ENCODE measurements around the gene PRKAG2.

PRKAG2 gene

GRCh38 chr7:151637781-151638261, 239.1 kb downstream of the PRKAG2 start:
- in situ Hi-C loops (cut with MboI; ENCODE audit: low sequenced_read_pairs) = no loop called here

- in situ Hi-C loops (cut with MboI; ENCODE audit: low sequenced_read_pairs) = no loop called here
Observed at GRCh38 chr7:151634643-151635042, 242.3 kb downstream of the PRKAG2 start.

GRCh38 chr7:151633516-151633812, 243.5 kb downstream of the PRKAG2 start:
- in situ Hi-C loops (cut with MboI; ENCODE audit: low sequenced_read_pairs) = no loop called here

- in situ Hi-C loops (cut with MboI; ENCODE audit: low sequenced_read_pairs) = no loop called here
Observed at GRCh38 chr7:151632750-151633515, 244.0 kb downstream of the PRKAG2 start.

GRCh38 chr7:151631953-151632749, 244.8 kb downstream of the PRKAG2 start:
- in situ Hi-C loops (cut with MboI; ENCODE audit: low sequenced_read_pairs) = no loop called here

- in situ Hi-C loops (cut with MboI; ENCODE audit: low sequenced_read_pairs) = no loop called here
Observed at GRCh38 chr7:151631570-151631952, 245.4 kb downstream of the PRKAG2 start.

- in situ Hi-C loops (cut with MboI; ENCODE audit: low sequenced_read_pairs) = no loop called here
Observed at GRCh38 chr7:151630851-151631569, 245.9 kb downstream of the PRKAG2 start.

GRCh38 chr7:151630358-151630757, 246.6 kb downstream of the PRKAG2 start:
- in situ Hi-C loops (cut with MboI; ENCODE audit: low sequenced_read_pairs) = no loop called here

GRCh38 chr7:151629713-151630272, 247.1 kb downstream of the PRKAG2 start:
- in situ Hi-C loops (cut with MboI; ENCODE audit: low sequenced_read_pairs) = no loop called here

- in situ Hi-C loops (cut with MboI; ENCODE audit: low sequenced_read_pairs) = no loop called here
Observed at GRCh38 chr7:151628846-151629604, 247.9 kb downstream of the PRKAG2 start.

GRCh38 chr7:151626422-151627115, 250.3 kb downstream of the PRKAG2 start:
- in situ Hi-C loops (cut with MboI; ENCODE audit: low sequenced_read_pairs) = no loop called here

GRCh38 chr7:151625606-151626005, 251.3 kb downstream of the PRKAG2 start:
- in situ Hi-C loops (cut with MboI; ENCODE audit: low sequenced_read_pairs) = no loop called here

GRCh38 chr7:151624246-151624928, 252.5 kb downstream of the PRKAG2 start:
- in situ Hi-C loops (cut with MboI; ENCODE audit: low sequenced_read_pairs) = no loop called here

GRCh38 chr7:151623766-151624165, 253.1 kb downstream of the PRKAG2 start:
- in situ Hi-C loops (cut with MboI; ENCODE audit: low sequenced_read_pairs) = no loop called here

- in situ Hi-C loops (cut with MboI; ENCODE audit: low sequenced_read_pairs) = no loop called here
Observed at GRCh38 chr7:151621961-151622360, 255.0 kb downstream of the PRKAG2 start.

GRCh38 chr7:151616443-151617213, 260.3 kb downstream of the PRKAG2 start:
- in situ Hi-C loops (cut with MboI; ENCODE audit: low sequenced_read_pairs) = no loop called here

GRCh38 chr7:151615784-151616183, 261.1 kb downstream of the PRKAG2 start:
- in situ Hi-C loops (cut with MboI; ENCODE audit: low sequenced_read_pairs) = no loop called here

GRCh38 chr7:151615058-151615457, 261.9 kb downstream of the PRKAG2 start:
- in situ Hi-C loops (cut with MboI; ENCODE audit: low sequenced_read_pairs) = no loop called here

GRCh38 chr7:151614019-151614418, 262.9 kb downstream of the PRKAG2 start:
- in situ Hi-C loops (cut with MboI; ENCODE audit: low sequenced_read_pairs) = no loop called here

Data from HL-60/S4 (cell line).